Stimulated activated CD4-positive, alpha-beta T cell treated with anti-CD3 and anti-CD28 coated beads, Interleukin-12 subunit alpha, Interleukin-12 subunit beta, amount 100 ng/mL, for 4 hours (primary cell): Measurements from ENCODE around the gene MET.
"Not testable (repeated sequence)": the region's sequence is repeated elsewhere in the genome, so short reads cannot be mapped to it uniquely, and the experiment has no call there.

Source experiments
- DNase-seq: peaks from one replicate; pipeline ENCODE4 v3.0.0-alpha.2; 2020

The MET gene

DNA sequence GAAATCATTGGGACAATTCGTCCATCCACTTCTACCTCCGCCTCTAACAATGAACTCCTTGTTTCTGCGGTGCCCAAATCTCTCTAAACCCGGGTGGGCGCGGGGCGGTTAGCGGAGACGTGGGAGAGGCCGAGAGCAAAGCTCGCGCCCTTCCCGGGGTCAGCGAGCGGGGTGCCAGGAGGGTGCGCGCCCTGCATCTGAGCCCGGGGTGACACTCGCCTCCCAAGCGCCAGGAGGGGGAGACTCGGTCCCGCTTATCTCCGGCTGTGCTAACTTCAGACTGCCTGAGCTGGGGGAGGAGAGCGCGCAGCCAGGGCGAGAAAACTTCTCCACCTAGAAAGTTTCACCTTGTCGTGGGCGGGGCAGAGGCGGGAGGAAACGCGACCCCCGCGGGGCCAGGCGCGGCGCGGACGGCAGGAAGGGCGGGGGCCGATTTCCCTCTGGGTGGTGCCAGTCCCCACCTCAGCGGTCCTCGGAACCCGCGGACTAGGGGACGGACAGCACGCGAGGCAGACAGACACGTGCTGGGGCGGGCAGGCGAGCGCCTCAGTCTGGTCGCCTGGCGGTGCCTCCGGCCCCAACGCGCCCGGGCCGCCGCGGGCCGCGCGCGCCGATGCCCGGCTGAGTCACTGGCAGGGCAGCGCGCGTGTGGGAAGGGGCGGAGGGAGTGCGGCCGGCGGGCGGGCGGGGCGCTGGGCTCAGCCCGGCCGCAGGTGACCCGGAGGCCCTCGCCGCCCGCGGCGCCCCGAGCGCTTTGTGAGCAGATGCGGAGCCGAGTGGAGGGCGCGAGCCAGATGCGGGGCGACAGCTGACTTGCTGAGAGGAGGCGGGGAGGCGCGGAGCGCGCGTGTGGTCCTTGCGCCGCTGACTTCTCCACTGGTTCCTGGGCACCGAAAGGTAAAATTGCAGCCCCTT lies at the start of gene MET:
TSS of gene MET (plus strand) at position 516 of the 915 bp plus-strand sequence. CDS start 26,889 bp downstream, outside the sequence.
- DNase-seq, result peak; percentile 26

DNA sequence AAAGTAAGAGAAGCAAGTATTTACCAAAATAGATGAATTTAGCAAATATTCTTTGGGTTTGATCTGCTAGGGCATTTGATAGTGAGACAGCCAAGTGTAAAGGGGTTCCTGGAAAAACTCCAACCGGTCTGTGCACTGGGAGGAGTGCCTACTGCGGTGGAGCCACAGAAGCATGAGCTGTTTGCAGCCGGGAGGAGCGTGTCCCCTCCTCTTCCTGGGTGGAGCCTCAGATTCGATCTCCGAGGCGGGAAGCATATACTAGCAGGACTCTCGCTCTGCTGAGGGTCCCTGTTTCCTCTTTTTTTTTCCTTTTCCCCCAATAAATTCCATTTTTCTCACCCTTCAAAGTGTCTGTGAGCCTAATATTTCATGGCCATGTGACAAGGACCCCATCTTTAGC lies 45.1 kb upstream of the MET start:
- DNase-seq, result no peak

DNA sequence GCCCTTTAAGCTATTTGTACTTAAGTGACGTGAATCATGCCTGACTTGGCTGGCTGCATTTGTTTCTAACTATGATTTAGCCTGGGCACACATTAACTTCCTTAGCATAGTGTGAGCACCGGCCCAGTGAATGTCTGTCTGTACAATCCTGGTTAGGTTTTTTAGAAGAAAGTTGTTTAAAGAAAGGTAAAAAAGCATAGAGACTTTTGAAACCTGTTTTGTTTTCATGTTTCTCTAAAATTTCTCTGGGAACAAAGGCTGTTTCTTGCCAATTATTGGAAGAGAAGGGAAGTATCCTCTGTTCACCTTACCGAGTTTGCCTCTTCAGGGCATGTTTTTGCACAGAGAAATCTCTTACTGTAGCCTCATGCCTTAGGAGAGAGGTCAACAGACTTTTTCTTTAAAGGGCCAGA lies 42.9 kb upstream of the MET start:
- no peak for DNase-seq

DNA sequence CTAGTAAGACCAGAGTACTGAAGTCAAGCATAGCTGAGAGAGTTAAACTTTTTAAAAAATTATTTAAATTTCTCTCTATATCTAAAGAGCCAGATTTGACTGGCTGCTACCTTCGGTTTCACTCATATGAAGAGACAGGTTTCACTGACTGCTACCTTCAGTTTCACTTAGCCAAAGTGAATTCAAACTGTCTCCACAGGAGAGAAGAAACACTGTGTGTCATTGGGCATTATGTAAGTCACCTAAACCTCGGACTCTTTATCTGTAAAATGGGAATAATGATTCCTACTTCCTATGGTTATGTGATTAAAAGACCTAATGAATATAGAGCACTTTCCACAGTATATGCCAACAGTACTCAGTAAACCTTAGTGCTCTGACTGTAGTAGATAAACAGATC lies 41.6 kb upstream of the MET start:
- no peak for DNase-seq

DNA sequence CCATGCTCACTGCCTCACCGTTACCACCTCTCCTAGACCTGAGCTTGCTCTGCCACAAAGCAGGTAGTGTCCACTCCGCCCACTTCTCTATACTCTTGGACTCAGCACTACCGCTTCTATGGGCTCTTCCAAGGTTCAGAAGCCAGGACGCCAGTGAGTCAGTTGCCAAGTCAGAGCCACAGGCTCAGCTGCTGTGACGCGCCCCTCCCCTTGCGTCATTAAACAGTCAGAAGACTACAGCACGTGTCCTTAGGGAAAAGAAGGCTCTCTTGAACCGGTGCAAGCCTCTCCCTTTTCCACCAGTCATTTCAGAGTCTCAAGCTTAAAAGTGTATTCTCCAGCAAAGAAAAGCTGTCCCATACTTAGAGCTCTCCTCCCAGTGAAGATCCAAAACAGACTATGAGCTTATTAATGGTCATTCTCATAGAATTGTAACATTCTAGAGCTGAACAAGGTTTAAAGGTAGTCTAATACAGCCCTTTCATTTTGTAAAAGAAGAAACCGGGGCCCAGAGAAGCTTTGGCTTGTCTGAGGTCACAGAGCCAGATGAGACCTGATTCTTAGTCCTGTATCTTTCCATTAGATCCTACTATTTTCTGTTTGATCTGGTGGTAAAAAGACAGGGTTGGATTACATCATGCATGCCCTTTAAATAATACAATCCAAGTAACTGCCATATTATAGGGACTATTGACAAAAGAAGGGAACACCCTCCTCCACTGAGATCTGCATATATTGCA lies 40.9 kb upstream of the MET start:
- no peak for DNase-seq

DNA sequence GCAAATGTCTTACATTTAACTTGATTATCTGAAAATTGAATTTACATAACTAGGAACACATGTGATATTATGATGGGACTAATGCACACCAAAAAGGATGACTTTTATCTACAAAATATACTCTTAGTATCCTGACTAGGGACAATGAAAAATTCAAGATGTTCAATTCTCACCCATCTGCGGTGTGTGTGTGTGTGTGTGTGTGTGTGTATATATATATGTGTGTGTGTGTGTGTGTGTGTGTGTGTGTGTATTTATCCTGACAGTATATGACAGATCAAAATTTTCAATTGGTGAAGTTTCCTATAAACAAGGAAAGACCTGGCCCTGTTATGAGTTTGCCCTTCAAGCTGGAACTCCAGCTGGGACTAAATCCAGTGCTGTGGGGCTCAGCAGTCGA lies 40.3 kb upstream of the MET start:
- DNase-seq, result no peak

DNA sequence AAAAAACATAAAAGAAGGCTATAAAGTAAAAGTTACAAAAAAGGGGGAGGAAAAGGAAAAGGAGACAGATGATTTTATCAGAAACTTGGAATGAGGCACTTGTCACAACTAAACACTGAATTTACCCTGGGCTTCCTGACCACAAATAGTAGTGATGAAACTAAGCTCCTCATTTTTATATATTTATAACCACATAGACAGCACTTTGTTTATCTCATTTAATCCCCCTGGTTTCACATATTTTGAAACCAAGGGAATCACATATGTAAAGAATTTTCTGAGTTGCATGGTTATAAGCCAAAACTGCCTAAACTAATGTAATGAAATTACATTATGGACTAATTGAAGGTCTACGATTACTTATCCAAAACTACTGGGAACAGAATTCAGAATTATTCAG lies 39.6 kb upstream of the MET start:
- no peak for DNase-seq

DNA sequence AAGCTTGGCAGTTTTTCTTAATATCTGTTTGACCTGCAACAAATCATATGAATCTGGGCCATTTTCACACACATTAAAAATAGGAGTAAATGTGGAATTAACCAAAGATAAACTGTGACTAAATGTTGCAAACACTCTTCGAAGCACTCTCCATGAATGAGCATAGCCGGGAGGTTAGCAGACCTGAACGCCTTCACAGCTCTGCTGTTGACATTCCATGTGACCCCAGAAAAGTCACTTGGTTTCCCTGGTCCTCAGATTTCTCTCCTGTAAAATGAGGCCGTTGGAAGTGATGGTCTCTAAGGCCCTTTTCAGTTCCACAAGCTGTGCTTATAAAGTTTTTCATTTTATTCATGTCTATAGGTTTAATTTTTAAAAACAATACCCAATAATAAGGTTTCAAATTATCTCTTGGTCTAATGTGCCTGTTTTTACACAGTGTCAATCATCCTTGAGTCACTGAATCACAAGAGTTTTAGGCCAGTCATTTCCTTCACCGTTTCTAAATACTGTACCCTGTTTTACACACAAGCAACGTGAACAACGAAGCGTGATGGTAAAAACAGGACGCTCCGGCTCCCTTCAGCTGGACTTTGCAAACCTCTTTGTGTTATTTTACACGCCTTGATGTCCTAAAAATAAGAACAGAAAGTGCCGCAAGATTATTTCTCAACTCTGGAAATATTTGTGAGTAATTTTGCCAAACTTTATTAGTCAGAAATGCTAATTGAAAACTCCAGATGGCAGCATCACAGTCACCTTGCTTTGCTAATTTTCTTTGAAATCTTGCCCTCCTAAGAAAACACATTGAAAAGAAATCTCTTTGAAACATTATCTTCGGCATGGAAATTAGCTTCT lies 38.6 kb upstream of the MET start:
- DNase-seq, result no peak

DNA sequence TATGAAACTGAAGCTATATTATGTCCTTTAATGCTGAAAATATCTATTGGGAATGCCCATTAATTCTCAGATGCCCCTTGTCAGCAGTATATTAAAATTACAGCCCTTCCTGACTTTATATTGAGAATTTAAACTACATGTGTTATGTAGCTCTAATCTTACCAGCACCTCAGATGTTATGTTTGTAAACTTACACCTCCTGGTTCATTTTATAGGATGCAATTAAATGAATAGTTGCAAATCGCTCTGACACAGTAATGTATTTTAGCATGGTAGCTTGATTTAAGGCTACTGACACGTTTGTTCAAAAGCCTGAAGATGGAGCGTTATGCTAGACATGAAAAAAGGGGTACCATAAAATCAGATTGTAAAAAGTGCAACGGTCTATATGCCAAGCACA lies 35.0 kb upstream of the MET start:
- DNase-seq, result no peak

DNA sequence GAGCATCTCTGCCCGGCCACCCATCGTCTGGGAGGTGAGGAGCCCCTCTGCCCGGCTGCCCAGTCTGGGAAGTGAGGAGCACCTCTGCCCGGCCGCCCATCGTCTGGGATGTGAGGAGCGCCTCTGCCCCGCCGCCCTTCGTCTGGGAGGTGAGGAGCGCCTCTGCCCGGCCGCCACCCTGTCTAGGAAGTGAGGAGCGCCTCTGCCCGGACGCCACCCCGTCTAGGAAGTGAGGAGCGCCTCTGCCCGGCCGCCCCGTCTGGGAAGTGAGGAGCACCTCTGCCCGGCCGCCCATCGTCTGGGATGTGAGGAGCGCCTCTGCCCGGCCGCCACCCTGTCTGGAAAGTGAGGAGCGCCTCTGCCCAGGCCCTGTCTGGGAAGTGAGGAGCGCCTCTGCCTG lies 33.4 kb upstream of the MET start:
- DNase-seq, result not testable (repeated sequence)

DNA sequence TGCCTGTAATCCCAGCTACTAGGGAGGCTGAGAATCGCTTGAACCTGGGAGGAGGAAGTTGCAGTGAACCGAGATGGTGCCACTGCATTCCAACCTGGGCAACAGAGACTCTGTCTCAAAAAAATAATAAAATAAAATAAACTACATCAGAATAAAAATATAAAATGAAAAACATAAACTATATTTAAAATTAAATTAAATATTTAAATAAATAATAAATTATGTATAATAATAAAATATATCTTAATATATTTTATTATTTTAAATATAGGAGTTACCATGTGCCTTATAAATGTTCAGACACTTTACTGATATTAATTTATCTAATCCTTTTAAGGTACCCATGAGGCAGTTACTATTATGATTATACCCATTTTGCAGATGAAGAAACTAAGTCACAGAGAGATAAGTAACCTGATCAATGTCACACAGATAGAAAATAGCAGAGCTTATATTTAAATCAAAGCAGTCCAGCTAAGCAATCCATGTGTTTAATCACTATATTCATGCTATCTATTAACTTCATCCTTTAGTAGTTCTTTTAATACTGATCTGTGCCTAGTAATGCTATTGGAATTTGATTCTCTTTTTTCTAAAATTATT lies 30.3 kb upstream of the MET start:
- no peak for DNase-seq

DNA sequence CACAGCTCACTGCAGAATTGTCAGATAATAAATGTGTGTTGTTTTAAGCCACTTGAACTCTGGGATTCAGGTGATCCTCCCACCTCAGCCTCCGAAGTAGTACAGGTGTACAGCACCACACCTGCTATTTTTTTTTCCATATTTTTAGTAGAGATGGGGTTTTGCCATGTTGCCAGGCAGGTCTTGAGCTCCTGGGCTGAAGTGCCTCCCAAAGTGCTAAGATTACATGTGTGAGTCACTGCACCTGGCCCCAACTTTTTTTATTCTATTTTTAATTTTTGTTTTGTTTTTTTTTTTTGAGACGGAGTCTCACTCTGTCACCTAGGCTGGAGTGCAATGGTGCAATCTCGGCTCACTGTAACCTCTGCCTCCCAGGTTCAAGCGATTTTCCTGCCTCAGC lies 28.8 kb upstream of the MET start:
- not testable (repeated sequence) for DNase-seq

DNA sequence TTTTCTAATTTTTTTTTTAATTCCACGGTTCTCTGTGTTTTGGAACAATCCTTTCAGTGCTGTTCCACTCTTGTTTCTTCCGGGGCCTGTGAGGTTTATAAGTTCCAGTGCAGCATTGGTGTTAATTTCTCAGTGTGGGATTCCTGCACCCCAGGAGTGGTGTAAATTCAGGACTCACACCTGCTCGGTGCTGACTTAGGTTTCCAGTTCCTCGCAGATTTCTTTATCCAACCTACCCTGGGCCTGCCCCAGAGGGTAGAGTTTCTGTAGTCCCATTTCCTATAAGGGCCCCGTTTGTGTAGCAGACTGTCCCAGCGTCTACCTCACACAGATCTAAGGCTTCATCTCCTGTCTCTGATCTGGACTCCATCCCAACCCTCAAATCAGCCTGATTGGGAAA lies 27.4 kb upstream of the MET start:
- no peak for DNase-seq

DNA sequence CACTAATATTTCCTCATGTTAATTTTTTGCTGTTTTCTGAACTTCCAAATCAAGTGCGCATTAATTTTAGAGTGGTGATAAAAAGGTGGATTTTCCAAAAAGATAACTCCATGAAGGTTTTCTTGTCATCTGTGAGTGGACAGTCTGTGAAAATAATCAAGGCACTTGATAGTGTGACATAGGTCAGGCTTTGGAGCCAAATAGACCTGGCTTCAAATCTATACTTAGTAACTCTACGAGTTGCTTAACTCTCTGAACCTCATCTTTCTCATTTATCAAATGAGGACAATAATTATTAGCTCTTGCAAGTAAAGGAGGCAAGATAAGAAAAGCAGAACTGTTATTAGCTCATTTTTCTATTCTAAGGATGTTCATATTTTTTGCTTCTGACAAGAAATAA lies 24.7 kb upstream of the MET start:
- DNase-seq, result no peak

DNA sequence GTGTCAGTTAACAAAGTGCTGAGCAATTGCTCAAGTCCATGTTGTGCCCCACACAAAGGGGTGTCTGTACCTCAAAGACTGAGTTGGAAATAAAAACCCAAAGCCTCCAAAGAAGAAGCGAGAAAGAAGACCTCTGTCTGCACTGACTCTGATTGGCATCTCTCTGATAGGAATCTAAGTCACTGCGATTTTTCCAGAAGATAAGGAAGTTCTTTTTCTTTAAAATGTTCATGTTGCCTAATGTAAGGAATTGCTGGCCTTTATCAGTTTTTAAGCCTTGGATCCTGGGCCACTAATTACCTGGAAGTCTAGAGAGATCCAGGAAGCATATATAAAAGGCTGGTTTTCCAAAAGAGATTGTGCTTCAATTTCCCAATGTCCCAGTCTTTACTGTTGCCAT lies 24.1 kb upstream of the MET start:
- DNase-seq, result no peak

DNA sequence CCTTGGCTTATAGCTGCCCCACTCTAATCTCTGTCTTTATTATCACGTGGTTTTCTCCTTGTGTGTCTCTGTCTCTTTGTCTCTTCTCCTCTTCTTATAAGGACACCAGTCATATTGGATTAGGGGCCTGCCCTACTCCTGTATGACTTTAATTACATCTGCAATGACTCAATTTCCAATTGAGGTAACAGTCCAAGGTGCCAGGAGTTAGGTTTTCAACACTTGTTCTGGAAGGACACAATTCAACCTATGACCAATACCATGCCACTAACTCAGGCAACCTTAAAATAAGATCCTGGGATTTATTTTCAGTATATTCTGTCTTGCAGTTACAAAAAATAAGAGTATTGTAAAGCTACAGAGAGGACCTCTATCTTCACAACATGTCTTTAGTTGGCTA lies 21.6 kb upstream of the MET start:
- DNase-seq, result no peak

DNA sequence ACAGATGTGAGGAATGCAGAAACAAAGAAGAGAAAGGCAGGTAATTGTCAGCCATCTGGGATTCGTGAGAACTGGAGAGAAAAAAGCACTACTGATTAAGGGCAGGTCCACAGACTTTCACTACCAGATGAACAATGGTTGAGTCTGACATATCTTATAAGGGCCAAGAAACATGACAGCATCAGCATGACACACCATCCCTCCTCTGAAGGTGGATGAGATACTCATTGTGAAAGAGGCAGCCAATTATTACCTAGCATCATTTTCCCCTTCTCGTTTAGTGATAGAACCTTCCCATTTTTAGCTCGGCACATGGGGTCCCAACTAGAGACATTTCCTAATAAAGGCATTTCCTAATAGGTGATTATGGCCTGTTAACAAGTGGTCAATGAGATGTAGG lies 19.2 kb upstream of the MET start:
- DNase-seq, result no peak

DNA sequence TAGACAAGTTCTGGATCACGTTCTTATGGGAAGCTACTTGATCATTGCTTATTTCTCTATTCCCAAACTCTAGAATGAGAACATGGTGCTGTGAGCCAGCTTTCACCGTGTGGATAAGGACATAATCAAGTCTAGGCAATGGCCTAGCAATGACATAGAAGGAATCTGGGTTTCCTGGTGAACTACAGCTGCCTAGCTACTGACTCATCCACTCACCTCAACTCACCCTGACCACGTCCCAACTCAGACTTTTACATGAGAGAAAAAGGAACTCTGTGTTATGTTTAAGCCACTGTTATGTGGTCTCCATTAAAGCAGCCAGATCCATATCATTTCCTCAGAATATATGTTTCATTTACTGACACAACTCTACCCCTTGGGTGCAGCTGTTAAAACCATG lies 18.8 kb upstream of the MET start:
- no peak for DNase-seq

DNA sequence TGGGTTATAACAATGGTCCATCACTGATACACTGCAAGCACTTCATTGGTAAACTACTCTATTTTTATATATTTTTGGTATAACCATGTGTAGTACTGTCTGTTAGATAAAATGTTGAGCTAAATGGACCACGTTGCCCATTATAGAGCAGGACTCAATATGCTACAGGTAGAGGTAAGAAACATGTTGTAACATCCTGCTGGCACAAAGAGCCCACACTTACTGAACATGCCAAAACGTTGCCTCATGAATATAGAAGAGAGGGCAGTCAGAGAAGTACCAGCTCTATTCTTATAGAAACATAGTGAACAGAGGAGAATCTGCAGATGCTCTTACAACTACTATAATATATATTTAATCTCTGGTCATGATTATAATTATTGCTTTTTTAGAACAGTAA lies 18.4 kb upstream of the MET start:
- DNase-seq, result no peak

DNA sequence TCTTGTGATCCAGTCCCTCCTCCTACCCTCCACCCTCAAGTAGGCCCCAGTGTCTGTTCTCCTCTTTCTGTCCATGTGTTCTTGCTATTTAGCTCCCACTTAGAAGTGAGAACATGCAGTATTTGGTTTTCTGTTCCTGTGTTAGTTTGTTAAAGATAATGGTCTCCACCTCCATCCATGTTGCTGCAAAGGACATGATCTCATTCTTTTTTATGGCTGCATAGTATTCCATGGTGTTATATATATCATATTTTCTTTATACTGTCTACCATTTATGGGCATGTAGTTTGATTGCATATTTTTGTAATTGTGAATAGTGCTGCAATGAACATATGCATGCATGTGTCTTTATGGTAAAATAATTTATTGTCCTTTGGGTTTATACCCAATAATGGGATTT lies 12.7 kb upstream of the MET start:
- not testable (repeated sequence) for DNase-seq

DNA sequence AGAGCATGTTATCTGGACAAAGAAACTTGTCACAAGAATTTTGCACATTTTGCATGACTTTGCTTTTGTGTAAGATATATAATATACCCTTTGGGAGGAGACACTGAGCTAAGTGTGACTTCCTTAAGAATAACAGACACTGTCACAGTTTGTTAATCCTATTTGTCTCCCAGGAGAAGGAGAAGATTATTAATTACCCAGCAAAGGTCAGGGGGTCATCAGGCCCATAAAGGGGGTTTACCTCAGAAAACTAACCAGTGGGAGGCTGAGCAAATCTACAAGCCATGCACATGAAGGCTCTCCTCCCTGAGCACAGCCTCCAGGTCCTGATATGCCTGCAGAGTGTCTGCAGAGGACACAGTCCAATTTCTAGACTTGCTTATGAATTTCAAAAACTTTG lies 10.1 kb upstream of the MET start:
- DNase-seq, result no peak

DNA sequence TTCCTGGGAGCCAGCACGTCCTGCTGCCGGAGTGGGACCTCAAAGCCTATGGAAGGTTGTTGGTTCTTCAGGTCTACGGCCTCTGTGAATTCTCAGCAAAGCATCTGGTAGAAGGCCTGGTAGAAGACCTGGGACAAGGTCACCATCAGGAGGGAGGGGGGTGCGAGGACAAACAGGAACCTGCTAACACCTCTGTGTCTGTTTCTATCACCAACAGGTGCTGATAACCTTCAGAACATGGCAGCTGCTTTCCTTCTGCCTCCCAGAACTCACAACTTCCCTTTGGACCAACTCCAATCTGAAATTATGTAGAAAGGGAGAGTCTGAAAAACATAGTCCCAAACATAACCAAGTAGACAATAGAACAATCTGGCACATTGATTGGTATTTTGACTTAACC lies 8.3 kb upstream of the MET start:
- no peak for DNase-seq
